Activated CD4-positive, CD25-positive, alpha-beta regulatory T cell (primary cell): ENCODE data around the gene STOML3.

Source experiments
- DNase-seq, 4 experiments: peaks; one replicate each; lab custom pipeline; 2025; lab: John Stamatoyannopoulos, UW

The STOML3 gene

DNA sequence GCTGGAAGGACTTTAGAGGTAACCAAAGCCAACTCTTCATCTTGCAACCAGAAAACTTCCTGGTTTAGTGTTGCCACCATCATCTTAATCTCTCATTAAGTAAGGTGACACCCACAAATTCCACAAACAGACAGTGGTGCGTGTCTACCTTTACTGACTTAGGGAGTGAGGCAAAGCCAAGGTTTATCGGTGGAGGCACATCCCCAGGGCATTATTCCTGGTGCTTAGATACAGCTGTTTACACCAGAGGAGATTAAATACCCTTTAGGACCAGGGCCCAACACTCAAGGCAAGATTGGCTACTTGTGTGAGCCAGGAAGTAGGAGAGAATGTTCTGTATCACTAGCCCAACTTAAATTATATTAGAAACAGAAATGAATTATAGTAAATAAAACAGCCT lies 9.5 kb downstream of the STOML3 start:
- no peak for DNase-seq

DNA sequence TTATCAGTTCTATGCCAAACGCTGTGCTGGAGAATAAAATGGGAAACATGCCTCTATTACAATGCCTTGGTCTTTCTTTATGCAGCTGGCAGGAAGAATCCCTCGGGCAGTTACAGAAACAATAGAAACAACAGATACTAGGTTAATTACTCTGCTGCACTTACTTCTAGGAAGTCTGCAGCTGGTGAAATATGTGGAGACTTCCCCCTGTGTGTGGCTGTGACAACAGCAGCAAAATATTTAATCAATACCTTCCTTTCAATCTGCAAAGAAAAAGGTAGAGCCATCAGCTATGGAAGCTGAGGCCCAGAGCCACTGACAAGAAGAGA lies 9.9 kb downstream of the STOML3 start:
- DNase-seq, result no peak

DNA sequence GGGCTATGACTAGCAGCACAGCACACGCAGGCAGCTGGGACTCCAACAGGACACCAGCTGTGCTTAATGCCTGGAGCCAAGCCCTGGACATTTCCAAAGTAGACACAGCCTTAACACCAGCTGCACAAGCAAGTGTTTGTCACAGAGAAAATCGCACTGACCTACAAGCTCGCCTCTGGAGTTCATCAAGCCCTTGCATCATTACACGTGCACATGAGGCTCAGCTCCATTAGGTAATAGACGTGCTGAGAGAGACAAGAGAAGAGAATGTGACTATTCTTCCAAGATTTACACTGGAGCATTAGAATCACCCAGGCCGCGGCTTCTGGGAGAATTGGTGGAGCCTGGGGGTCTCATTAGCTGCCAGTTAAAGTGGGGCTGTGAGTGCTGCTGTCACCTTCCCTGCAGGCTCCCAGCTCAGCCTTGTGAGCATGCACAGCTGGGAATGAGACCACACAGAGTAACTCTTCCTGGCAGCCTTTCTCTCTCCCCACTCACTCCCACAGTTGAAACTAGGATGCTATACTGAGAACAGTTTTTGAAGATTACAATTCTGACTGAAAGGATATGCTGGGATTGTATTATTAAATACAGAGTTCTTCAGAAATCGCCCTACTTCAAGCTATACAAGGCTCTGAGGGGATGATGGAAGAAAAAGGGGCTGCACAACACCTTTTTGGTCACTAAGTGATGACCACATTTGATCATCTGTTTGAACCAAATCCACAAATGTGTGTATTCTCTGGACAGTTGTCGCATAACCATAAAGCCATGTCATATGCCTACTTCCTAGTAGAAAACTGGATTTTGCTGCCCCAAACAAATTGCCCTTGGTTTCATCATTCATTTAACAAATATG lies 10.5 kb downstream of the STOML3 start:
- DNase-seq, result no peak

DNA sequence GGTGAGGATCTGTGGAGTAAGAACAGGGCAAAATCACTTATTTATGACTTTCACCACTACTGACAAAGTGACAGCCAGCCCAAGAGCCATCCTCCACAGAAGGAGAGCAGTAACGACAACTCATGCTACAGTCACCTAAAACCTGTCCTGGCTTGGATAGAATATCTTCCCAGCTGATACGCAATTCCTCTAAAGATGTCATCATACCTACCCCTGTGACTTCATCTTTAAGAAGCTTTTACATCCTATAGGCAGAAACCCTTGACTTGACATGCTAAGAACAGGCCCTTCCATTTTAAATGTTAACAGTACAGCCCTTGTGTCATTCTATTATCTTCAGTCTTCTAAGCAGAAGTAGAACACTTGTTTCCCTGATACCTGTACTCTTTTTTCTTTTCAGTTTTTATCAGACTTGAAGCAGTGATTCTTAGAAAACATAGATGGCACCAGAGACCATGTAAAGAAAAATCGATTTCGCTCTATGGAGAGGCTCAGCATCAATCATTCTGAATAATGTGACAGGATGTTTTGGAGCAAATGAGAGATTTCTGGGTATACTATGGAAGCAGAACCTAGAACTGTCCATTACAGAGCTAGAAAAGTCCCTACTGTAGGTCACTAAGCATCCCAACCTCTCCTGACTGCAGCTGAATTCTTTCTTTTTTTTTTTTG lies 20.1 kb downstream of the STOML3 start:
- DNase-seq, result no peak

DNA sequence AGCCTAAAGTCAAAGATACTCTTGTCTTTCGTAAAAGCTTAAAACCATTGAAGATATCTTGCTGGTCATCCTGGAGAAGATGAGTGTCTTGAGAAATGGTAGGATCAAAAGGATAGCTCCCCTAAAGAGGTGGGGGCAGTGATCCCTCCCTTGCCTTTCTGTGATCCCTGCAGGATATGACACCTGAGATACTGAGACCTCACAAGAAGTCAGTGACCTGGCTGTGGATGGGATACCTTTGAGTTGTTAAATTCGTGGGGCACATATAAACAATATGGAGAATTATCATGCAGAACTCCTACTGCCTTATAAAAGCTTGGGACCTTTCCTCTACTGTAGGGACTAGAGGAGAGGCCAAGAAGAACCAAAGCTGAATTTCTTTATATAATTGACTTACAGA lies 21.4 kb downstream of the STOML3 start:
- DNase-seq, result no peak

DNA sequence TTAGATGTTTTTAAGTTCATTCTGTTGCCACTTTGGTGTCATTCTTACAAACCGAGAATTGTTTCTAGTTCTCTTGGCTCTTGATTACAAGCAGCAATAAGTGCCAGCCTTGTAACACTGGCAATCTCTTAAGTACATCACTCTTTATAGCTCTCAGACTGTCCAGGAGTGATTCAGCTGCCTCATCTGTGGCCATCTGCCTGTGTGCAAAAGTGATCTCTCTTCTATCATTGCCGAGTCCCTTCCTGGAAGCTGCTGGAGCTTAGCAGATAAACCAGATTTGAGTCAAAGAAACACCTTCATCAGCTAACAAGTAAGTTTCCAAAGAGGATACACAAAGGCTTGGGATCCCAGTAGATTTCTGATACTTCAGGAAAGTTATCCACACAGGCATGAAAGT lies 23.2 kb downstream of the STOML3 start:
- no peak for DNase-seq

DNA sequence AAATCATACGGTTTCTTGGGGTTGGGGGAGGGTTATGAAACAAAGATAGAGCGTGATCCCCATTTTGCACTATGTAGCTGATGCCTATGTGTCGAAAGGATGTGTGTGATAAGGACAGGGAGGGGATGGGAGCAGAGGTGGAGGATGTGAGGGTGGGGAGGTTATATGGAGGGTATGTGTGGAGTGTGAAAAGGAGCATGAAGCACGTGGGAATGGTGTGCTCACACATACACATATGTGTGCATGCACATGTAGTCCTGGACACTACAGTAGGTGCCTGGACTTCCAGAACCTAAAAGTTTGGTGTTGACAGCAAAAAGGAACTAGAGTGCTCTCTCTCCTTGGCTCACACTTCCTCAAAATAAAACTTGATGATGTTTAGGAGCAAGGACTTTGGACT lies 25.4 kb downstream of the STOML3 start:
- no peak for DNase-seq

DNA sequence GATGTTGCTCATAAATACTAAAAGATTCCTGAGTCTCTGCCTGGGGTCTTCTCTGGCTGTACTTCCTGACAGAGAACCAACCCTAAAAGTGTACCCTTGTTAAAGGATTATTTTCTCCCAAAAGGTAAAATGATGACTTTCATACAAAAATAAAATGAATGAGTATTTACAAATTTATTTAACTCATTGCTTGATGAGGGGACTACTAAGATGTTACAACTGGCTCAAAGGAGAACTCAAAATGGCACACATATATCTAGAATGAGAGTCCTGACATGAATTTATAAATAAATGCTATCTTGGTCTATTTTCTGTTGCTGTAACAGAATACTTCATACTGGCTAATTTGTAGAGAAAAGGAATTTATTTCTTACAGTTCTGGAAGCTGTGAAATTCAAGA lies 30.5 kb downstream of the STOML3 start:
- DNase-seq, result no peak

DNA sequence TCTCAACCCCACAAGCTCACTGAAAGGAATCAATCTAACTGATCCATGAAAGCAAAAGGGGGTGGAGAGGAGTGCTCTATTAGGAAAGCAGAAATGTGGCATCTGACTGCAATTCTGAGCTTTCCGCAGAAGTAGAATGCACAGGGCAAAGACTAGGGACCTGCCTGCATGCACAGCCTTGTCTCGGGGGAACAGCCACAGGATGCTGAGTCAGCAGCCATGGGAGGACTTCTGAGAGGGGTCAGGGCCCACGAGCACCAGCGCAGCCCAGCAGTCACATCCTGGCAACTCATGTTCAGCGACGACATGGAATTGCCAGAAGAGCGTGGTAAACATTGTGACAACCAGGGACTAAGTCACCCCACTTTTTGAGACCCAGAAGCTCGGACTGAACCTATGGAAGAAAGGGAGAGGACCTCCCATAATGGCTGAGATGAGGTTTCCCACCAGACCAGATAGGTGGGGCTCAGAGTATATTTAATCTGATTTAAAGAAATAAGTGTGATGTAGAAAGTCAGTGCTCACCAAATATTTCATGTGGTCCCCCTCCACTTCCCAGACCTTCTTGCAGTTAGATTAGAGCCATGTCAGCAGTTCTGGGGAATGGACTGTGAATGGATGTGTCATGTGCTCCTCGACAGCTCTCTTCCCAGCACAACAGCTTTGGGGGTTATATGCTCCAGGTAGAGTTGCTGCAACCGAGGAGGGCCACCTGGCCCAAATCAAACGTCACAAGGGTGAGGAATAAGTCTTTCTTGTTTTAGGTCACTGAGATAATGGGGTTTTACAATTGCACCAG lies 32.6 kb downstream of the STOML3 start:
- no peak for DNase-seq

DNA sequence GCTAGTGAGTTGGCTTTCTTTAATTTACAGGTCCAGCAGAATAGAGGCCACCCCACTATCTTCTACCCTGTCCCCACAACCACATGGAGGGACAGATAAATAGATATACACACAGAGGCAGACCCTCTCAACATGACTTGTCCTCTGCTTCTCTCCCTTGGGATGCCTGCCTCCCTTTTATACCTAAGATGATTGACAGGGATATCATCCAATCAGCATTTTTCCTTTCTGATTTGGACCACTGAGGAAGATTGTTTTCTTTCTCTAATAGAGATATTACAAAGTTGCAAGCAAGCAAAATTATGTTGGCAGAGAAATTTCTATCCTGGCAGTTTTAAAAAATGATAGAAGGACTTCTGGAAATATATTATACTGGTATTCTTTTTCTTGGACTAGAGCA lies 35.8 kb downstream of the STOML3 start:
- no peak for DNase-seq

DNA sequence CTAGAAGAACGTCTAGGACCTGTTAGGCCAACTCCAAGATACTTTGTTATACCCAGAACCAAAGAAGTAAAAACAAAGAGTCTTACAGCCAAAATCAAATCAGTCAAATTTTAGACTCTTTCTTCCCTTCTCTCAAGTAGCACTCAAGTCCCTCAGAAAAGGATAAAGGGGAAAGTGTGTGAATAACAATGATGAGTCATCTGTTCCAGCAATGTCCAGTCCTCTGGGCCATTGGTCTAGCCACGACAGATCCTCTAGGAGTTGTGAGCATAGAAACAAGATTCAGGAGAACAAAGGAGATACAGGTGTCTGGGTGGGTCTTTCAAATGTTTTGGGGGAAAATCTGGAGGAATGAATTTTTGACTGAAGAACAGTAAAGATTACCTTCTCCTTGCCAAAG lies 36.3 kb downstream of the STOML3 start:
- no peak for DNase-seq

DNA sequence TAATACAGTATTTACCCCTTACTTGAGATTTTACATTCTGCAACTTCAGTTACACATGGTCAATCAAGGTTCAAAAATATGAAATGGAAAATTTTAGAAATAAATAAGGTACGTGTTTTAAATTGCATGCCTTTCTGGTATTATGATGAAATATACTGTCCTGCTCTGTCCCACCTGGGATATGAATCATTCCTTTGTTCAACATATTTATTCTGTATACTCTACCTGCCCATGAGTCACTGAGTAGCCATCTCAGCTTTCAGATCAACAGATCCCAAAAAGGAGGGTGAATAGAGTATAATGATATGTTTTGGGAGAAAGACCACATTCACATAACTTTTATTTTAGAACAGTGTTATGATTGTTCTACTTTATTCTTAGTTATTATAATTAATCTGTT lies 37.8 kb downstream of the STOML3 start:
- DNase-seq, result no peak

DNA sequence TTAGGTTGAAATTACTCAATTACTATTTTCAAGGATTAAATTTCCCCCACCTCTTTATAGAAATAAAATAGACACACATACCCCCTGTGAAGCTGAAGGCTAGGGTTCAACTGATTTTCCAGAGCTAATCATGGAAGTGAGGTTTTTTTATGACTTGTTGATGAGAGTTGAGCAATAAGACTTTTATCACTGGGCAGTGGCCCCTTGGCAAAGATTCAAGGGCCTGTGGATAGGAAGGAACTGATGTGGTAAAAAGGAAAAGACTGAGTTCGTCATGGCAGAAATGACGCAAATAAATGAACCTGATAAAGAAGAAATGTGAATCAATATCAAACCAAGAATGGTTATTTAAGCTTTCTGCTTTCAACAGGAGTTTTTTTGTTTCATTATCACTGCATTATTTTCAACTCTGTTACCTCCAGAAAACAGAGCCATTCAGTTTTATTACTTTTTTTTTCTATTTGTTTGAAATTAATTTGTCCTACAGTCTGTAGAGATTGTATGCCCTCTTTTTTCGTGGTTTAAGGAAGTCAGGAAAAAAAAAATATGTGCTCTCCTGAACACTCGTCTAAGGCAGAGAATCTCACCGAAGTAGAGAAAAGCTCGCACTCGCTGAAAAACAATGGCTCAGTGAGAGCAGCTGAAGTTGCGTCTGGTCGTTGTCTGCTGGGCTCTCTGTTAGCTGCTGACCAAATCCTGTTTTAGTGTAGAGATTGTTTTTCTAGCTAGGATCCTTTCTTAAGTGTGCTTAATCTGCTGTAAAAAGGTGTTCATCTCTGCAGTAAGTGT lies 38.9 kb downstream of the STOML3 start:
- DNase-seq, result no peak

DNA sequence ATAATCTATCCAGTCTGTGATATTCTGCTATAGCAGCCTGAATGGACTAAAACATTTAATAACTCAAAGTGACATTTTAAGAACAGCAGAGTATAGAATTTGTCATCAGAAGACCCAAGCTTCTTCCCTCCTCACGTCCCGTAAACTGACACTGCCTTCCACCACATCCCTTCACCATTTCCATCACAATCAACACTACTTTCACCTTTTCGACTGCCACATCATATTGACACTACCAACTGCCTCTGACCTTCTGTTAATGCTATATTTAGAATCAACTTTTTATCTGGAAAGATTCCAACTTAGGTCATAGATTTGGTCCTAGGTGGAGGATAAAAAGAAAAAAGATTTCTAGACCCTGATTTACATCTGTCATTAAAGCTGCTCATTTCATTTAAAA lies 39.6 kb downstream of the STOML3 start:
- no peak for DNase-seq

DNA sequence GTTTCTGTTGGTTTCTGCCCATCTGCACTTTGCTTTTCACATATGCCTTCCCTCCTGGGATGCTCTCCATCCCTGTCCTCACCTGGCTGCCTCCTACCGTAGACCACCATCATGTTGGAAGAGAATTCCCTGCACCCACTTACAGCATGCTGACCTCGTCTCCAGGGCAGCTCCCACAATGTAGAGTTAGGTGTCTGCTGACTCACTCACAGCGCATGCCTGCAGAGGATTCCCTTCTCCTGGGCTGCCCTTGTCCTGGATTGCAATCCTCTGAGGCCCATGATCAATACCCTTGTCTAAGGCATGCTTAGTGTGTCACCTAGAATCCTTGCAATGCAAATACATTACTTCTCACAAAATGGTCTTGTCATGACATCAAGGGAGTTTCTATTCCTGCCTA lies 43.6 kb downstream of the STOML3 start:
- no peak for DNase-seq

DNA sequence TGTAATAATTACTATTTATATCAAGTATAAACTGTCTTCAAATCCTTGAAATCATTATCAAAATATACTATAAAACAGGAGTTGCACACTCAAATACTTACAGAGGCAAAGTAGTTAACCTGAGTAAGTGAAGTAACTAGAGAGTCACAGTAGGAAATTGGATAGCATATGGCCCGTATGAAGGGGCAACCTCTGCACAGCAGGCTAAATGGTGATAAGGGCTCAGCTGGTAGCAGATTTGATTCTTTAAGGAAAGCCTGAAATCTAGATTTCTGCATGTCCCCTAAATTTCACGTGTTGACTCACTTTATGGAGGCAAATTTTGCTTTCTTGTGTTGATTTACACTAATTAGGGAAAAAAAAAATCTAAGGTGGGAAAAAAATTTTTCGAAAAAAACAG lies 46.4 kb downstream of the STOML3 start:
- DNase-seq, result no peak

DNA sequence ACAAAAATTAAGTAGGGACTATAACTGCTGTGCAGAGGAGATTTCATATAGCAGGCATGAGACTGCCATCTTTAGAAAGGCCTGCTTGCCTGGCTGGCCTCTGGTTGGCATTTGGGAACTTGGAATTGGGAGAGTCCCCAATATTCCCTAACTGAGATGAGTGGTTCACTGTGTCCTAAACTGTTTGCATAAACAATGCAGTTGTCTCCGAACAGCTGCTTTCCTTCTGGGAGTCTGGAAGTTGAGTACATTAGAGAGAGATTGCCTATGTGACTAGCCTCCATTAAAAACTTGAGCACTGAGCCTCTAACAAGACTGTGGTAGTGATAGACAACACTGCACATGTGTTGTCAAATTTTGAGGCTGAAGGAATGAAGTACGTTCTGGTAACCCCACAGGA lies 47.4 kb downstream of the STOML3 start:
- no peak for DNase-seq

DNA sequence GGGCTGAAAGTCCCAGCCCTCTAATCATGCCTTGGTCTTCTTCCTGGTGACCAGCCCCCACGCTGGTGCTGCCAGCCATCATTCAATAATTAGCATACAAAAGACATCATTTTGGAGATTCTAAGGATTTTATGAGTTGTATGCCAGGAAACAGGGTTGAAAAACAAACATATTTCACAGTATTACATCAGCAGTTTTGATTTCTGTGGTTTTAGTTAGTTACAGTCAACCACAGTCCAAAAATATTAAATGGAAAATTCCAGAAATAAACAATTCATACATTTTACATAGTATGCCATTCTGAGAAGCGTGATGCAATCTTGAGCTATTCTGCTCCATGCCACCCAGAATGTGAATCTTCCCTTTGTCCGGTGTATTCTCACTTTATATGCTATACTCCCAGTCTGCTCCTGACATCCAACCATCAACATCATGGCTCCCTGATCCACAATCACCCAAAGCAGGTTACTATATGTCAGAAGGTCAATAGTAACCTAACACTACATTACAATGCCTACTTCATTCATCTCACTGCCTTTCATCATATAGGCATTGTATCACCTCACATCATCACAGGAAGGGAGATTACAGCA lies 49.2 kb downstream of the STOML3 start:
- no peak for DNase-seq

DNA sequence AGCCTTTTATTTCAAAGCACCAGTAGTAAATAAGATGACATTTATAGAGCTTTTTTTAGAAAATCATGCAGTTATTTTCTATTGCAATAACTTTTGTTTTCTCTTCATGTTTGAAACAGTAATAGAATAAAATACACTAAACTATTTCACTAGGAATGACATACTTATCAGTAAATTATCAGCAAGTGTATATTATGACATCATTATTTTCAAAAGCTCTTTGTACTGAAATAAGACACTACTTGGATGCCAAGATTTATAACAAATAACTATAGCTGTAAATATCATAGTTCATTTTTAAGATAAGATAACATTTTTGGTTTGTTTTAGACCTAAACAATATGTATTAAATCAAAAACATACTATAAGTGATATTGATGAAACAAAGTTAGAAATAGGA lies 56.8 kb downstream of the STOML3 start:
- no peak for DNase-seq

DNA sequence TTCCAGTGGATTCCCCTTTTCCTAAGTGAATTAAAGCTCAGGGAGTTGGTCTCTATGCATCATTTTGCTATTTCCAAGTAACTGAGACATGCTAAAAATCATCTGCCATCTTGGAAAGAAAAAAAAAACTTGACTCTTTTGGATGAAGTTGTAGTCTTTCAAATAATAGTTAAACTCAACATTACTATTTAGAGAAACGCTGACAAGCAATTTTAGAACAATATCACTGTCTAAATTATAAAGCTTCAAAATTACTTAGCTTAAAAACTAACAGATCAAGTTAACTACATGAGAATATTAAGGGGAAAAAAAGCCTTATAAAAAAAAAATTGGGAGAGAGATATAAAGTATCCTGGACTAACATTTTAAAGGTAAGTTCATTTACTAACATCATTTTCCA lies 68.5 kb downstream of the STOML3 start:
- DNase-seq, result no peak

DNA sequence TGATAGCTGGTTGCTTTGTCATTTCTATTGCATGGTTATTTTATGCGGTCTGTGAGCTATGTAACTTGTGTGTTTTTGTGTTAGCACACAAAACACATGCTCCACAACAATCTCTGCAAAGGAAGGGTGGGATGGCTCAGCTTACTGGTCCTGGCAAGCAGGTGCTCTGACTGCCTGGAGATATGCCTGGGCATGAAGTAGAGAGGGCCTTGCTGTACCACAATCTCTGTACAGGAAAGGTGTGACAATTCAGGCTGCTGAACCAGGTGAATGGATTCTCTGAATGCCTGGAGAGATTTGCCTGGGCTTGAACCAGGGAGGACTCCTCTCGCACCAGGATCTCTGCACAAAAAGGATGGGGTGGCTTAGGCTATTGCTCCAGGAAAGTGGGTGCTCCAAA lies 69.5 kb downstream of the STOML3 start:
- no peak for DNase-seq
